ENCODE measurements around the gene SMG1.
"Not testable (repeated sequence)": the region's sequence is repeated elsewhere in the genome, so short reads cannot be mapped to it uniquely, and the experiment has no call there.

Gene SMG1

GRCh38 chr16:18925986-18926865, at the start of gene SMG1:
SMG1 (minus strand) TSS chr16:18926408; CDS start chr16:18926041, 367 bp downstream.
- not testable (repeated sequence) for H3K9me3 ChIP-seq (ENCODE audit: low read length); H3K27me3 ChIP-seq (ENCODE audit: insufficient read depth, low read length); H3K4me1 ChIP-seq (ENCODE audit: insufficient read depth, low read length); H3K36me3 ChIP-seq (ENCODE audit: insufficient read depth, low read length)
- Histone ChIP-seq H2AFZ (ENCODE audit: low read depth, low read length) (peak within 1 kb of the TSS; percentile 48), H3K4me3 (ENCODE audit: low read length) (peak within 1 kb of the TSS; percentile 97)

- H3K4me3 ChIP-seq (ENCODE audit: low read length) = no peak overlapping the region
- H2AFZ ChIP-seq (ENCODE audit: low read depth, low read length) = no peak overlapping the region
- H3K36me3 ChIP-seq (ENCODE audit: insufficient read depth, low read length) = no peaks in the 10 kb centered on the region
- H3K4me1 ChIP-seq (ENCODE audit: insufficient read depth, low read length) = no peaks in the 10 kb centered on the region
- H3K9me3 ChIP-seq (ENCODE audit: low read length) = no peaks in the 10 kb centered on the region
- no peaks in the 10 kb centered on the region for H3K27me3 ChIP-seq (ENCODE audit: insufficient read depth, low read length)
Measured at GRCh38 chr16:18975109-18975508, 48.9 kb upstream of the SMG1 start.

- Histone ChIP-seq H3K4me1 (ENCODE audit: insufficient read depth, low read length) (peaks cover 5% of the 10 kb centered on the region), H3K9me3 (ENCODE audit: low read length) (no peaks in the 10 kb centered on the region), H3K27me3 (ENCODE audit: insufficient read depth, low read length) (no peaks in the 10 kb centered on the region), H3K36me3 (ENCODE audit: insufficient read depth, low read length) (no peaks in the 10 kb centered on the region), H3K4me3 (ENCODE audit: low read length) (no peak overlapping the region), H2AFZ (ENCODE audit: low read depth, low read length) (no peak overlapping the region)
Measured at GRCh38 chr16:18969855-18970240, 43.6 kb upstream of the SMG1 start.

GRCh38 chr16:18969050-18969854, 43.0 kb upstream of the SMG1 start:
- H3K36me3 ChIP-seq (ENCODE audit: insufficient read depth, low read length) = no peaks in the 10 kb centered on the region
- H3K4me3 ChIP-seq (ENCODE audit: low read length) = peak overlapping the region; percentile 33
- H3K27me3 ChIP-seq (ENCODE audit: insufficient read depth, low read length) = no peaks in the 10 kb centered on the region
- no peaks in the 10 kb centered on the region for H3K9me3 ChIP-seq (ENCODE audit: low read length)
- peak overlapping the region; percentile 37 for H2AFZ ChIP-seq (ENCODE audit: low read depth, low read length)
- H3K4me1 ChIP-seq (ENCODE audit: insufficient read depth, low read length) = peaks cover 5% of the 10 kb centered on the region

- Histone ChIP-seq H3K9me3 (ENCODE audit: low read length) (no peaks in the 10 kb centered on the region), H3K4me3 (ENCODE audit: low read length) (no peak overlapping the region), H3K4me1 (ENCODE audit: insufficient read depth, low read length) (peaks cover 5% of the 10 kb centered on the region), H3K27me3 (ENCODE audit: insufficient read depth, low read length) (no peaks in the 10 kb centered on the region), H2AFZ (ENCODE audit: low read depth, low read length) (no peak overlapping the region), H3K36me3 (ENCODE audit: insufficient read depth, low read length) (no peaks in the 10 kb centered on the region)
Measured at GRCh38 chr16:18966791-18967190, 40.6 kb upstream of the SMG1 start.

- Histone ChIP-seq H3K4me1 (ENCODE audit: insufficient read depth, low read length) (peaks cover 5% of the 10 kb centered on the region), H3K9me3 (ENCODE audit: low read length) (no peaks in the 10 kb centered on the region), H3K36me3 (ENCODE audit: insufficient read depth, low read length) (no peaks in the 10 kb centered on the region), H3K4me3 (ENCODE audit: low read length) (no peak overlapping the region), H2AFZ (ENCODE audit: low read depth, low read length) (no peak overlapping the region), H3K27me3 (ENCODE audit: insufficient read depth, low read length) (no peaks in the 10 kb centered on the region)
Measured at GRCh38 chr16:18965555-18965954, 39.3 kb upstream of the SMG1 start.

- Histone ChIP-seq H3K9me3 (ENCODE audit: low read length) (no peaks in the 10 kb centered on the region), H3K36me3 (ENCODE audit: insufficient read depth, low read length) (no peaks in the 10 kb centered on the region), H3K27me3 (ENCODE audit: insufficient read depth, low read length) (no peaks in the 10 kb centered on the region), H2AFZ (ENCODE audit: low read depth, low read length) (peak overlapping the region; percentile 58), H3K4me1 (ENCODE audit: insufficient read depth, low read length) (peaks cover 30% of the 10 kb centered on the region), H3K4me3 (ENCODE audit: low read length) (peak overlapping the region; percentile 0)
Measured at GRCh38 chr16:18959031-18959505, 32.9 kb upstream of the SMG1 start.

- no peaks in the 10 kb centered on the region for H3K36me3 ChIP-seq (ENCODE audit: insufficient read depth, low read length)
- peaks cover 30% of the 10 kb centered on the region for H3K4me1 ChIP-seq (ENCODE audit: insufficient read depth, low read length)
- no peaks in the 10 kb centered on the region for H3K27me3 ChIP-seq (ENCODE audit: insufficient read depth, low read length)
- no peak overlapping the region for H3K4me3 ChIP-seq (ENCODE audit: low read length)
- peak overlapping the region; percentile 58 for H2AFZ ChIP-seq (ENCODE audit: low read depth, low read length)
- H3K9me3 ChIP-seq (ENCODE audit: low read length) = no peaks in the 10 kb centered on the region
Measured at GRCh38 chr16:18958621-18959029, 32.4 kb upstream of the SMG1 start.

GRCh38 chr16:18956658-18957241, 30.5 kb upstream of the SMG1 start:
- H3K27me3 ChIP-seq (ENCODE audit: insufficient read depth, low read length); H3K4me3 ChIP-seq (ENCODE audit: low read length); H3K9me3 ChIP-seq (ENCODE audit: low read length); H2AFZ ChIP-seq (ENCODE audit: low read depth, low read length); H3K36me3 ChIP-seq (ENCODE audit: insufficient read depth, low read length): not testable (repeated sequence)
- H3K4me1 ChIP-seq (ENCODE audit: insufficient read depth, low read length) = peaks cover 30% of the 10 kb centered on the region

- H3K4me1 ChIP-seq (ENCODE audit: insufficient read depth, low read length) = peaks cover 30% of the 10 kb centered on the region
- H3K9me3 ChIP-seq (ENCODE audit: low read length); H3K27me3 ChIP-seq (ENCODE audit: insufficient read depth, low read length); H2AFZ ChIP-seq (ENCODE audit: low read depth, low read length); H3K4me3 ChIP-seq (ENCODE audit: low read length); H3K36me3 ChIP-seq (ENCODE audit: insufficient read depth, low read length): not testable (repeated sequence)
Measured at GRCh38 chr16:18955874-18956580, 29.8 kb upstream of the SMG1 start.

GRCh38 chr16:18953547-18953946, 27.3 kb upstream of the SMG1 start:
- no peak overlapping the region for H3K4me3 ChIP-seq (ENCODE audit: low read length)
- H3K4me1 ChIP-seq (ENCODE audit: insufficient read depth, low read length) = peaks cover 13% of the 10 kb centered on the region
- H3K9me3 ChIP-seq (ENCODE audit: low read length) = no peaks in the 10 kb centered on the region
- no peak overlapping the region for H2AFZ ChIP-seq (ENCODE audit: low read depth, low read length)
- no peaks in the 10 kb centered on the region for H3K27me3 ChIP-seq (ENCODE audit: insufficient read depth, low read length)
- H3K36me3 ChIP-seq (ENCODE audit: insufficient read depth, low read length) = no peaks in the 10 kb centered on the region

GRCh38 chr16:18950469-18951185, 24.4 kb upstream of the SMG1 start:
- H3K36me3 ChIP-seq (ENCODE audit: insufficient read depth, low read length) = no peaks in the 10 kb centered on the region
- no peak overlapping the region for H2AFZ ChIP-seq (ENCODE audit: low read depth, low read length)
- H3K9me3 ChIP-seq (ENCODE audit: low read length) = no peaks in the 10 kb centered on the region
- H3K4me1 ChIP-seq (ENCODE audit: insufficient read depth, low read length) = peaks cover under 1% of the 10 kb centered on the region
- H3K27me3 ChIP-seq (ENCODE audit: insufficient read depth, low read length) = no peaks in the 10 kb centered on the region
- no peak overlapping the region for H3K4me3 ChIP-seq (ENCODE audit: low read length)
